HepG2 (cell line): ENCODE measurements around the gene RPL41. TPM values are rescaled to one million over a fixed set of nuclear protein-coding genes. Genes with fewer than 3 reads are reported as not detected.
A peak's percentile ranks its signal among the peaks of the same experiment; 100 is the strongest.

Experiments used
- ETV5 ChIP-seq: IDR thresholded peaks from 2 replicates; pipeline ENCODE4 v1.6.1; 2018; ENCODE audit warnings: missing biosample characterization, missing genetic modification reagents, inconsistent platforms, borderline replicate concordance
- FOXK1 ChIP-seq: sonication (generic); formaldehyde crosslinking; IDR thresholded peaks from 2 replicates; pipeline ENCODE4 v1.4.0; 2020; ENCODE audit warnings: low read depth, missing genetic modification reagents, borderline replicate concordance
- HNF1A ChIP-seq, 2 experiments: sonication (generic) in 1 of 2; formaldehyde crosslinking in 1 of 2; IDR thresholded peaks; 2 replicates each; pipeline versions ENCODE4 v1.4.0 to v1.6.1; 2016 to 2020; ENCODE audit warnings: borderline replicate concordance in 1 of 2, low read depth in 1 of 2, mild to moderate bottlenecking in 1 of 2, missing genetic modification reagents in 1 of 2
- IKZF4 ChIP-seq: sonication (generic); formaldehyde crosslinking; IDR thresholded peaks from 2 replicates; pipeline ENCODE4 v1.5.1; 2020; ENCODE audit warnings: borderline replicate concordance, mild to moderate bottlenecking, low read depth, missing genetic modification reagents; ENCODE audit errors: not compliant biosample characterization
- REST ChIP-seq, 2 experiments: IDR thresholded peaks; 2 replicates each; pipeline ENCODE4 v1.6.1; 2011 to 2012; ENCODE audit warnings: low read length in 2 of 2, borderline replicate concordance in 1 of 2, low read depth in 1 of 2, mild to moderate bottlenecking in 1 of 2, moderate library complexity in 1 of 2
- TFE3 ChIP-seq: IDR thresholded peaks from 2 replicates; pipeline ENCODE4 v1.6.1; 2016
- ZFX ChIP-seq: sonication (generic); formaldehyde crosslinking; IDR thresholded peaks from 2 replicates; pipeline ENCODE4 v1.4.0; 2020; ENCODE audit warnings: mild to moderate bottlenecking, low read depth, missing genetic modification reagents, moderate library complexity
- ZNF331 ChIP-seq: sonication (generic); formaldehyde crosslinking; IDR thresholded peaks from 2 replicates; pipeline ENCODE4 v1.4.0; 2020; ENCODE audit warnings: missing genetic modification reagents
- polyA plus RNA-seq, 8 experiments: library from polyadenylated mRNA; depleted of rRNA in 3 of 8; stranded (reverse) in 7 of 8; unstranded in 1 of 8; fragments of >200 nt; fragmentation: Illumina TruSeq in 4 of 8; extraction: Trizol in 4 of 8; gene quantifications; 2 replicates each; pipeline versions ENCODE4 v1.2.1 to v1.2.3, GENCODE V29; 2011 to 2016; ENCODE audit warnings: low read depth in 4 of 8, missing spikeins in 1 of 8, mixed read lengths in 1 of 8; ENCODE audit not compliant: insufficient read depth in 1 of 8
- total RNA-seq, 5 experiments: library from RNA; depleted of rRNA; stranded (reverse); fragments of >200 nt; fragmentation: Illumina TruSeq; extraction: Trizol; gene quantifications; 2 replicates each; pipeline ENCODE4 v1.2.3, GENCODE V29; 2016; ENCODE audit warnings: low read depth in 1 of 5
- TF ChIP-seq, protein P1 (sequence below): sonication (generic); formaldehyde crosslinking; IDR thresholded peaks from 2 replicates; pipeline ENCODE4 v1.8.0; 2022; ENCODE audit warnings: mild to moderate bottlenecking, missing genetic modification reagents; ENCODE audit not compliant: insufficient replicate concordance
- TF ChIP-seq, protein P2 (sequence below): IDR thresholded peaks from 2 replicates; pipeline ENCODE4 v1.6.1; 2016
- TF ChIP-seq, protein P3 (sequence below): IDR thresholded peaks from 2 replicates; pipeline ENCODE4 v1.6.1; 2018; ENCODE audit warnings: missing genetic modification reagents

The RPL41 gene
- total and polyA plus RNA-seq, 2 of the 13 experiments (the other 11 are each of a cell fraction or from before 2014, with no cell fraction given) = 4,012 to 7,670 TPM

DNA sequence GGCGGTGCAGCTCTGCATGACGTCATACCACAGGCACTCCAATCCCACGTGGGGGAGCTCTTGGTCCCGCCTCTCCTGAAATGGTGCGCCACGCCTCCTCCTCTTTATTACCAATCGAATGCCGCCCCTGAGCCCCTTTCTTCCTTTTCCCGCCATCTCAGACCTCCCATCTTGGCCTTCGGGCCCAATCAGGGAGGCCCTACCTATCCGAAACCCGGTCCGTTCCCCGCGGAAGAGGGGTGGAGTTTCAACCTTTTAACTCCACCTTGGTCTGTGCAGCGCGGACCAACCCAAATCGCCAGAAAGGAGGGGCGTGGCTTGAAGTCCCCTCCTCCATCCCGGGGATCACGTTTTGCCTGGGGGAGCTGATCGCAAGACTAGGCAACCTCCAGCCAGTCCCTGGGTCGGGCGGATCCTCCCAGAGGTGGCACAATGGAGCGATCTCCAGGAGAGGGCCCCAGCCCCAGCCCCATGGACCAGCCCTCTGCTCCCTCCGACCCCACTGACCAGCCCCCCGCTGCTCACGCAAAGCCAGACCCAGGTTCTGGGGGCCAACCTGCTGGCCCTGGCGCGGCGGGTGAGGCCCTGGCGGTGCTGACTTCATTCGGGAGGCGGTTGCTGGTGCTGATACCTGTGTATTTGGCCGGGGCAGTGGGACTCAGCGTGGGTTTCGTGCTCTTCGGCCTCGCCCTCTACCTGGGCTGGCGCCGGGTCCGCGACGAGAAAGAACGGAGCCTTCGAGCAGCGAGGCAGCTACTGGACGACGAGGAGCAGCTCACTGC is 11.6 kb downstream of the RPL41 start, which contains the start of gene ESYT1 (continued):
- TF ChIP-seq, protein P1, sequence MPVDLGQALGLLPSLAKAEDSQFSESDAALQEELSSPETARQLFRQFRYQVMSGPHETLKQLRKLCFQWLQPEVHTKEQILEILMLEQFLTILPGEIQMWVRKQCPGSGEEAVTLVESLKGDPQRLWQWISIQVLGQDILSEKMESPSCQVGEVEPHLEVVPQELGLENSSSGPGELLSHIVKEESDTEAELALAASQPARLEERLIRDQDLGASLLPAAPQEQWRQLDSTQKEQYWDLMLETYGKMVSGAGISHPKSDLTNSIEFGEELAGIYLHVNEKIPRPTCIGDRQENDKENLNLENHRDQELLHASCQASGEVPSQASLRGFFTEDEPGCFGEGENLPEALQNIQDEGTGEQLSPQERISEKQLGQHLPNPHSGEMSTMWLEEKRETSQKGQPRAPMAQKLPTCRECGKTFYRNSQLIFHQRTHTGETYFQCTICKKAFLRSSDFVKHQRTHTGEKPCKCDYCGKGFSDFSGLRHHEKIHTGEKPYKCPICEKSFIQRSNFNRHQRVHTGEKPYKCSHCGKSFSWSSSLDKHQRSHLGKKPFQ (CRISPR knock-in tag) = peak; percentile 51
- TF ChIP-seq ETV5 (CRISPR knock-in tag) (peak; percentile 25; the same call in 1 of the 2 replicates), REST (IDR thresholded peaks at IDR 0.05; ENCODE audit: borderline replicate concordance in 1 of 2, low read depth in 1 of 2, low read length in 2 of 2) (0 out of 4 replicates have a peak, but pooled peaks of 1 of the 2 experiments have one; percentile 24), TFE3 (CRISPR knock-in tag) (peak; percentile 55; the same call in 1 of the 2 replicates), FOXK1 (CRISPR knock-in tag) (no peak; the same call in 1 of the 2 replicates), ZFX (CRISPR knock-in tag) (peak; percentile 88), IKZF4 (CRISPR knock-in tag) (no peak), HNF1A (IDR thresholded peaks at IDR 0.05; ENCODE audit: low read depth) (no peak), HNF1A (CRISPR knock-in tag; IDR thresholded peaks at IDR 0.05; ENCODE audit: borderline replicate concordance) (peak; percentile 68; the same call in 1 of the 2 replicates), ZNF331 (CRISPR knock-in tag) (0 out of 2 replicates have a peak, but pooled peaks have one; percentile 16)
- TF ChIP-seq, protein P2, sequence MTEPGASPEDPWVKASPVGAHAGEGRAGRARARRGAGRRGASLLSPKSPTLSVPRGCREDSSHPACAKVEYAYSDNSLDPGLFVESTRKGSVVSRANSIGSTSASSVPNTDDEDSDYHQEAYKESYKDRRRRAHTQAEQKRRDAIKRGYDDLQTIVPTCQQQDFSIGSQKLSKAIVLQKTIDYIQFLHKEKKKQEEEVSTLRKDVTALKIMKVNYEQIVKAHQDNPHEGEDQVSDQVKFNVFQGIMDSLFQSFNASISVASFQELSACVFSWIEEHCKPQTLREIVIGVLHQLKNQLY = 0 out of 2 replicates have a peak, but pooled peaks have one; percentile 13
- TF ChIP-seq, protein P3, sequence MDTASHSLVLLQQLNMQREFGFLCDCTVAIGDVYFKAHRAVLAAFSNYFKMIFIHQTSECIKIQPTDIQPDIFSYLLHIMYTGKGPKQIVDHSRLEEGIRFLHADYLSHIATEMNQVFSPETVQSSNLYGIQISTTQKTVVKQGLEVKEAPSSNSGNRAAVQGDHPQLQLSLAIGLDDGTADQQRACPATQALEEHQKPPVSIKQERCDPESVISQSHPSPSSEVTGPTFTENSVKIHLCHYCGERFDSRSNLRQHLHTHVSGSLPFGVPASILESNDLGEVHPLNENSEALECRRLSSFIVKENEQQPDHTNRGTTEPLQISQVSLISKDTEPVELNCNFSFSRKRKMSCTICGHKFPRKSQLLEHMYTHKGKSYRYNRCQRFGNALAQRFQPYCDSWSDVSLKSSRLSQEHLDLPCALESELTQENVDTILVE = no peak
